ENCODE measurements around the gene ITM2A. TPM values are rescaled to one million over a fixed set of nuclear protein-coding genes. Genes with fewer than 3 reads are reported as not detected.

ITM2A gene
- 5.9 and 22.3 TPM in 2 replicates for total RNA-seq

DNA sequence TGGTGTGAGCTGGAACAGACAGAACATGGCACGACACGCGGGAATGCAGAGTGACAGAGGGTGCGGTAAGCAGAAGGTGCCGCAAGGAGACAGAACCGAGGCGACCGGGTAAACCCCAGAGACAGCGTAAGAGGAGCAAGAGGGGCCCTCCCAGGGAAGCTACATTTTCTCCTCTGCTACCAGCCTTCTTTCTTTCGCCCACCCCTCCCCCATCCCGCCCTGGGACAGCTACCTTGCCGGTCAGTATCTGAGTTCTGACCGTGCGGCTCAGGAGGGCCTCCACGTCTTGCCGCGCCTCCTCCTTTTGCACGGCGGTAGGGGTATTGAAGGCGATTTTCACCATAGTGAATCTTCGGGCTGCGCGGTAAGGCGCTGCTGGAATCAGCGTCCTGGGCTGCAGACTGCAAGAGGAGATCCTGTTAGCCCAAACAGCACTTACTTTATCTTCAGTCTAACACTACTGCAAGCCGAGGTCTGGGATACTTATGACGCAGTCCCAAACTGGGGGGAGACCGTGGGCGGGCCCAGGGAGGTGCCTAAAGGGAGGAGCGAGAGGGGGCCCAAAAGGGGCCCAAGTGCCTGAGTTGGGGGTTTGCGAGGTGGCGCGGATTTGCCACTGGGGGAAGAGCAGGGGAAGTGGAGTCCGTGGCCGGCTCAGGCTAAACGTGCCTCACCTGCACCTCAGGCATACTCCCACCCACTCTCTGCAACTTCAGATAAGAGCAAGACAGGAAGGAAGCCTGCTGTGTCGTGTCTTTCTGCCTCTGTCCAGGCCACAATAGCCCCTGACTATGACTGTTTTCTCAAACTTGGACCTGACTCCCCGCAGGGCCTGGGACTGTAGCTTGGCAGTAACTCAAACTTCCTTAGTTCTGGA lies at the start of gene ITM2A:
TSS of gene ITM2A (minus strand) at position 462 of the 877 bp plus-strand sequence. CDS start at position 343, 119 bp downstream.

Other genes with a start within 250 kb of the ITM2A start
- gene GPR174, start 222.6 kb downstream of the ITM2A start, total RNA-seq: not detected in 2 replicates

All from pericardium fibroblast (primary cell).